Esophagus muscularis mucosa (tissue), 4 donors: ENCODE results near the gene SDK2.

ENCODE experiments used
- CTCF ChIP-seq, 3 experiments: fragments of 200-600 bp in 2 of 3; fragments of 450-650 bp in 1 of 3; sonication (generic) in 2 of 3; IDR thresholded peaks; one replicate each; pipeline ENCODE4 v1.5.1; 2017 to 2019; ENCODE audit warnings: antibody characterized with exemption in 3 of 3, mild to moderate bottlenecking in 2 of 3, moderate library complexity in 1 of 3
- EP300 ChIP-seq: sonication (generic); formaldehyde crosslinking; IDR thresholded peaks from one replicate; pipeline ENCODE4 v1.6.1; 2017; ENCODE audit warnings: antibody characterized with exemption
- POLR2A ChIP-seq: fragments of 450-650 bp; IDR thresholded peaks from one replicate; pipeline ENCODE4 v1.6.1; 2017; ENCODE audit warnings: antibody characterized with exemption, moderate library complexity, mild to moderate bottlenecking, low read depth
- POLR2AphosphoS5 ChIP-seq, 2 donors: sonication (generic); formaldehyde crosslinking; IDR thresholded peaks; one replicate each; pipeline ENCODE4 v1.6.1; 2017; ENCODE audit warnings: antibody characterized with exemption in 2 of 2

- no peak for TF ChIP-seq CTCF (IDR thresholded peaks at IDR 0.05)
- no peak for TF ChIP-seq POLR2A
- TF ChIP-seq POLR2AphosphoS5 (IDR thresholded peaks at IDR 0.05) = no peak
- TF ChIP-seq EP300 = no peak
Observed at GRCh38 chr17:73616873-73617404, 27.3 kb downstream of the SDK2 start.
